ENCODE results near the gene TENT5C. TPM values are rescaled to one million over a fixed set of nuclear protein-coding genes. Genes with fewer than 3 reads are reported as not detected.

The TENT5C gene
- total RNA-seq, 5 donors from 2014 or later (not counting 1 experiment from before 2014, with no cell fraction given) = 7.6 to 133 (median 11.2) TPM

GRCh38 chr1:117581391-117581943, 24.4 kb upstream of the TENT5C start:
- DNase-seq = no peak
- WGBS (ENCODE audit: insufficient coverage) = 90% methylated on average over 7 of the region's 10 CpGs
- peaks cover 0 to 7% (median 0%) of the 10 kb centered on the region in 3 donors for H3K4me1 Mint-ChIP-seq
- no peaks in the 10 kb centered on the region for H3K36me3 Mint-ChIP-seq
- H3K9me3 Mint-ChIP-seq = peaks cover 0 to 3% (median 0%) of the 10 kb centered on the region in 3 donors
- POLR2A ChIA-PET = interaction anchor here in 1 of 2 donors (0.6 kb wide), 2 partner anchors 80 to 95 kb away, joined by 6 to 8 read pairs; no protein-coding TSS in a partner anchor
- no peak overlapping the region for H3K4me3 Mint-ChIP-seq
- H3K27me3 Mint-ChIP-seq = no peaks in the 10 kb centered on the region
- H3K27ac Mint-ChIP-seq = peak overlapping the region in 1 of 2 donors; percentile 27
- Histone ChIP-seq H3K4me3 (ENCODE audit: control insufficient read depth in 1 of 2, extremely low read depth in 1 of 2, low read length in 1 of 2) (no peak overlapping the region), H3K27me3 (replicated peaks in 1 of 2; ENCODE audit: control insufficient read depth in 2 of 2, extremely low read depth in 1 of 2, insufficient read depth in 2 of 2, low read length in 1 of 2) (peaks cover 0 to 7% of the 10 kb centered on the region in 2 experiments), H3K4me1 (ENCODE audit: control insufficient read depth in 1 of 2, extremely low read depth in 1 of 2, insufficient read depth in 2 of 2, low read length in 2 of 2) (no peaks in the 10 kb centered on the region), H3K9me3 (no peaks in the 10 kb centered on the region), H3K27ac (ENCODE audit: low read length) (no peak overlapping the region), H3K36me3 (ENCODE audit: control insufficient read depth in 2 of 2, extremely low read depth in 1 of 2, insufficient read depth in 1 of 2, low read length in 1 of 2) (no peaks in the 10 kb centered on the region)
- CTCF ChIA-PET = interaction anchor here in 1 of 2 donors (0.6 kb wide), 1 partner anchor 27 kb away, joined by 6 read pairs; no protein-coding TSS in a partner anchor
- no peak for ATAC-seq (replicated peaks in 1 of 4)

GRCh38 chr1:117582451-117582850, 23.4 kb upstream of the TENT5C start:
- H3K4me1 Mint-ChIP-seq = peaks cover 0 to 7% (median 0%) of the 10 kb centered on the region in 3 donors
- no CpG with 5 or more reads among the region's 3 CpGs for WGBS (ENCODE audit: insufficient coverage)
- CTCF ChIA-PET = interaction anchor here in 1 of 2 donors (0.8 to 1.0 kb wide), 2 partner anchors 26 to 90 kb away, joined by 3 read pairs; no protein-coding TSS in a partner anchor

DNA sequence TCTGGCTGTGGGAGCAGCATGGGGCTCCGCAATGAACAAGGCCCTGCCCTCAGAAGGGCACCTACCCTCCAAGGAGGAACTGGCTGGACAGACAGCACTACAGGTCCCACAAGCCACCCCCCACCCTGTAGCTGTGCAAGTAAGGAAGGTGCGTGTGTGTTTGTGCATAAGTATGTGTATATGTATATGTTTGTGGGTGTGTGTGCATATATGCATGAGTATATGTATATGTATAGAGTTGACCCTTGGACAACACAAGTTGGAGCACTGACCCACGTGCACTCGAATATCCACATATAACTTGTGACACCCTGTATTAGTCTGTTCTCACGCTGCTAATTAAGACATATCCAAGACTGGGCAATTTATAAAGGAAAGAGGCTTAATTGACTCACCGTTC, 22.6 kb upstream of the TENT5C start:
- no peak overlapping the region for H3K27ac Mint-ChIP-seq
- H3K36me3 Mint-ChIP-seq = no peaks in the 10 kb centered on the region
- peaks cover 0 to 10% of the 10 kb centered on the region in 2 experiments for H3K27me3 ChIP-seq (replicated peaks in 1 of 2; ENCODE audit: control insufficient read depth in 2 of 2, extremely low read depth in 1 of 2, insufficient read depth in 2 of 2, low read length in 1 of 2)
- no peaks in the 10 kb centered on the region for H3K9me3 ChIP-seq
- no peak overlapping the region for H3K4me3 Mint-ChIP-seq
- H3K4me3 ChIP-seq (ENCODE audit: control insufficient read depth in 1 of 2, extremely low read depth in 1 of 2, low read length in 1 of 2) = no peak overlapping the region
- ChIA-PET POLR2A (no interaction called here), CTCF (interaction anchor here in 1 of 2 donors (1.0 kb wide), 1 partner anchor 27 kb away, joined by 3 read pairs; no protein-coding TSS in a partner anchor)
- H3K4me1 Mint-ChIP-seq = peaks cover 0 to 7% (median 0%) of the 10 kb centered on the region in 3 donors
- no peaks in the 10 kb centered on the region for H3K4me1 ChIP-seq (ENCODE audit: control insufficient read depth in 1 of 2, extremely low read depth in 1 of 2, insufficient read depth in 2 of 2, low read length in 2 of 2)
- 100% methylated on average over 1 of the region's 6 CpGs for WGBS (ENCODE audit: insufficient coverage)
- DNase-seq (no peak), ATAC-seq (replicated peaks in 1 of 4) (no peak)
- H3K27ac ChIP-seq (ENCODE audit: low read length) = no peak overlapping the region
- no peaks in the 10 kb centered on the region for H3K36me3 ChIP-seq (ENCODE audit: control insufficient read depth in 2 of 2, extremely low read depth in 1 of 2, insufficient read depth in 1 of 2, low read length in 1 of 2)
- H3K27me3 Mint-ChIP-seq = no peaks in the 10 kb centered on the region
- H3K9me3 Mint-ChIP-seq = peaks cover 0 to 3% (median 0%) of the 10 kb centered on the region in 3 donors

More at GRCh38 chr1:117582451-117582850, 23.4 kb upstream of the TENT5C start:
- Histone ChIP-seq H3K27ac (ENCODE audit: low read length) (no peak overlapping the region), H3K27me3 (replicated peaks in 1 of 2; ENCODE audit: control insufficient read depth in 2 of 2, extremely low read depth in 1 of 2, insufficient read depth in 2 of 2, low read length in 1 of 2) (peaks cover 0 to 10% of the 10 kb centered on the region in 2 experiments), H3K9me3 (no peaks in the 10 kb centered on the region), H3K36me3 (ENCODE audit: control insufficient read depth in 2 of 2, extremely low read depth in 1 of 2, insufficient read depth in 1 of 2, low read length in 1 of 2) (no peaks in the 10 kb centered on the region), H3K4me1 (ENCODE audit: control insufficient read depth in 1 of 2, extremely low read depth in 1 of 2, insufficient read depth in 2 of 2, low read length in 2 of 2) (no peaks in the 10 kb centered on the region), H3K4me3 (ENCODE audit: control insufficient read depth in 1 of 2, extremely low read depth in 1 of 2, low read length in 1 of 2) (no peak overlapping the region)
- Mint-ChIP-seq H3K9me3 (peaks cover 0 to 3% (median 0%) of the 10 kb centered on the region in 3 donors), H3K4me3 (no peak overlapping the region), H3K36me3 (no peaks in the 10 kb centered on the region), H3K27ac (no peak overlapping the region), H3K27me3 (no peaks in the 10 kb centered on the region)
- no peak for ATAC-seq (replicated peaks in 1 of 4)
- no peak for DNase-seq
- POLR2A ChIA-PET = interaction anchor here in 1 of 2 donors (0.5 kb wide), 1 partner anchor 68 kb away, joined by 3 read pairs; no protein-coding TSS in a partner anchor

- DNase-seq = no peak
- Histone ChIP-seq H3K27ac (ENCODE audit: low read length) (no peak overlapping the region), H3K27me3 (replicated peaks in 1 of 2; ENCODE audit: control insufficient read depth in 2 of 2, extremely low read depth in 1 of 2, insufficient read depth in 2 of 2, low read length in 1 of 2) (peaks cover 0 to 10% of the 10 kb centered on the region in 2 experiments), H3K4me3 (ENCODE audit: control insufficient read depth in 1 of 2, extremely low read depth in 1 of 2, low read length in 1 of 2) (no peak overlapping the region), H3K4me1 (ENCODE audit: control insufficient read depth in 1 of 2, extremely low read depth in 1 of 2, insufficient read depth in 2 of 2, low read length in 2 of 2) (no peaks in the 10 kb centered on the region), H3K36me3 (ENCODE audit: control insufficient read depth in 2 of 2, extremely low read depth in 1 of 2, insufficient read depth in 1 of 2, low read length in 1 of 2) (no peaks in the 10 kb centered on the region), H3K9me3 (no peaks in the 10 kb centered on the region)
- ATAC-seq (replicated peaks in 1 of 4) = no peak
- peaks cover 0 to 3% (median 0%) of the 10 kb centered on the region in 3 donors for H3K9me3 Mint-ChIP-seq
- H3K4me1 Mint-ChIP-seq = peaks cover 0 to 7% (median 0%) of the 10 kb centered on the region in 3 donors
- CTCF ChIA-PET = no interaction called here
- H3K27me3 Mint-ChIP-seq = peaks cover 2 to 3% of the 10 kb centered on the region in 2 donors
- no peak overlapping the region for H3K4me3 Mint-ChIP-seq
- no peak overlapping the region for H3K27ac Mint-ChIP-seq
- WGBS (ENCODE audit: insufficient coverage) = 98% methylated on average over 6 of the region's 6 CpGs
- POLR2A ChIA-PET = no interaction called here
- no peaks in the 10 kb centered on the region for H3K36me3 Mint-ChIP-seq
Observed at GRCh38 chr1:117584181-117584580, 21.7 kb upstream of the TENT5C start.

DNA sequence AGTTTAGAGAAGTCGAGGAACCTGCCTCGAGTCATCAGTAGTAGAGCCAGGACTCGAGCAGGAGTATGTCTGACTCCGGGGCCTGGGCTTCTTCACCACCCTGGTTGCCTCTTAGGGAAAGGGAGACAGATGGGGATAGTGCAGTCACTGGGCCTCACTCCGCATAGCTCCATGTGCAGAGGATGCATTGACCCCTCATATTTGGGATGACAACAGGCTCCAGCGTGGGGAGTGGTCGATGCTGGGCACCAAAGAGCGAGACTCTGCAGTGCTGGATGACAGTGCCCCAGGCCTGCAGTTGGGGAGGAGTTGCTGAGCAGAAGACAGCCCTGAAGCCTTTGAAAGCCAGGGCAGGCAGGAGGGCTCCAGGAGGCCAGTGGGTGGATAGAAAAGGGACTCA, 20.8 kb upstream of the TENT5C start:
- WGBS (ENCODE audit: insufficient coverage) = 93% methylated on average over 6 of the region's 8 CpGs
- POLR2A ChIA-PET = no interaction called here
- no peak overlapping the region for H3K27ac ChIP-seq (ENCODE audit: low read length)
- CTCF ChIA-PET = no interaction called here
- no peaks in the 10 kb centered on the region for H3K9me3 ChIP-seq
- DNase-seq (no peak), ATAC-seq (replicated peaks in 1 of 4) (no peak)
- H3K36me3 ChIP-seq (ENCODE audit: control insufficient read depth in 2 of 2, extremely low read depth in 1 of 2, insufficient read depth in 1 of 2, low read length in 1 of 2) = no peaks in the 10 kb centered on the region
- Mint-ChIP-seq H3K36me3 (no peaks in the 10 kb centered on the region), H3K27ac (no peak overlapping the region), H3K27me3 (peaks cover 2 to 3% of the 10 kb centered on the region in 2 donors), H3K4me3 (no peak overlapping the region), H3K9me3 (peaks cover 0 to 3% (median 0%) of the 10 kb centered on the region in 3 donors), H3K4me1 (peaks cover 0 to 7% (median 0%) of the 10 kb centered on the region in 3 donors)
- H3K4me3 ChIP-seq (ENCODE audit: control insufficient read depth in 1 of 2, extremely low read depth in 1 of 2, low read length in 1 of 2) = no peak overlapping the region
- H3K27me3 ChIP-seq (replicated peaks in 1 of 2; ENCODE audit: control insufficient read depth in 2 of 2, extremely low read depth in 1 of 2, insufficient read depth in 2 of 2, low read length in 1 of 2) = peaks cover 0 to 10% of the 10 kb centered on the region in 2 experiments
- H3K4me1 ChIP-seq (ENCODE audit: control insufficient read depth in 1 of 2, extremely low read depth in 1 of 2, insufficient read depth in 2 of 2, low read length in 2 of 2) = no peaks in the 10 kb centered on the region

DNA sequence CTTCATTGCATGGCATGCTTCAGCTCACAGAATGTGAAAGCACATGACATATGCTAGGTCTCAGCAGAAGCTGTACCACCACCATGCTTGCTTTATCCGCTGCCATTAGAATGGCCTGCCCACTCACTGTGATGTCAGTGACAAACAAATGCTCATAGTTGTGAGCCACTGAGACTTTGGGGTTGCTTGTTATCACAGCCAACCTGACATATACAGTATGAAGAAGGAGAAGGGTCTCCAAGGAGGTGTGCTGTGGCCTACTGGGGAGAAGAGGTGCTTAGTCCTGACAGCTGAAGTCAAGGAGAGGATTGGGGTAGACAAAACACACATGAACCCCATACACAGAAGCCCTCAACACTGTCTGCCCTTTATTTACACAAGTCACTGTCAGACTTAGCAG, 19.5 kb upstream of the TENT5C start:
- DNase-seq = no peak
- Mint-ChIP-seq H3K27ac (no peak overlapping the region), H3K36me3 (no peaks in the 10 kb centered on the region), H3K9me3 (peaks cover 0 to 3% (median 0%) of the 10 kb centered on the region in 3 donors), H3K4me3 (no peak overlapping the region), H3K27me3 (peaks cover 2 to 3% of the 10 kb centered on the region in 2 donors), H3K4me1 (peaks cover 0 to 7% (median 0%) of the 10 kb centered on the region in 3 donors)
- H3K36me3 ChIP-seq (ENCODE audit: control insufficient read depth in 2 of 2, extremely low read depth in 1 of 2, insufficient read depth in 1 of 2, low read length in 1 of 2) = no peaks in the 10 kb centered on the region
- WGBS (ENCODE audit: insufficient coverage) = 88% methylated on average over 1 of the region's 1 CpG
- ChIA-PET CTCF (interaction anchor here in 1 of 2 donors (0.9 kb wide), 1 partner anchor 42 kb away, joined by 6 read pairs; no protein-coding TSS in a partner anchor), POLR2A (no interaction called here)
- H3K27me3 ChIP-seq (replicated peaks in 1 of 2; ENCODE audit: control insufficient read depth in 2 of 2, extremely low read depth in 1 of 2, insufficient read depth in 2 of 2, low read length in 1 of 2) = peaks cover 0 to 16% of the 10 kb centered on the region in 2 experiments
- H3K9me3 ChIP-seq = no peaks in the 10 kb centered on the region
- no peak for ATAC-seq (replicated peaks in 1 of 4)
- H3K4me3 ChIP-seq (ENCODE audit: control insufficient read depth in 1 of 2, extremely low read depth in 1 of 2, low read length in 1 of 2) = no peak overlapping the region
- no peak overlapping the region for H3K27ac ChIP-seq (ENCODE audit: low read length)
- H3K4me1 ChIP-seq (ENCODE audit: control insufficient read depth in 1 of 2, extremely low read depth in 1 of 2, insufficient read depth in 2 of 2, low read length in 2 of 2) = no peaks in the 10 kb centered on the region

All from T-cell (primary cell).